Sigmoid colon (tissue), 3 donors: ENCODE results near the gene CADM2.

Experiments used
- POLR2A ChIP-seq, 2 donors: fragments of 450-650 bp; IDR thresholded peaks; one replicate each; pipeline ENCODE4 v1.6.1; 2016; ENCODE audit warnings: antibody characterized with exemption in 2 of 2, mild to moderate bottlenecking in 2 of 2, moderate library complexity in 2 of 2
- TF ChIP-seq, protein P1 (sequence below), 4 experiments: fragments of 450-650 bp in 3 of 4; fragments of 200-600 bp in 1 of 4; IDR thresholded peaks; one replicate each; pipeline ENCODE4 v1.5.1; 2016 to 2019; ENCODE audit warnings: antibody characterized with exemption in 4 of 4, mild to moderate bottlenecking in 3 of 4, moderate library complexity in 2 of 4

DNA sequence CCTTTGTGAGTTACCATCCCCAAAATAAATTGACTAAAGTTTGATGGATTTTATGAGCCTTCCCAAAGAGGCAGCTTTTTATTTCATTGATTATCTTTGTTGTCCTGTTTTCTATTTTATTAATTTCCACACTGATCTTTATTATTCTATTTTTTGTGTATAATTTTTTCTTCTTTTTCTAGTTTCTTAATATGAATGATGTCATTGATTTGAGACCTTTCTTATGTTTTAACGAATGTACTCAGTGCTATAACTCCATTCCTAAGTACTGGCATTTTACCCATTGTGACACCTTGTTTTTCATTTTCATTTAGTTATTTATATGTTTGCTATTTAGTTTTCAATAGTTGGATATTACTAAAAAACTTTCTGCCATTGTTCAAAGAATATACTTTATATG, 565.3 kb downstream of the CADM2 start:
- TF ChIP-seq, protein P1, sequence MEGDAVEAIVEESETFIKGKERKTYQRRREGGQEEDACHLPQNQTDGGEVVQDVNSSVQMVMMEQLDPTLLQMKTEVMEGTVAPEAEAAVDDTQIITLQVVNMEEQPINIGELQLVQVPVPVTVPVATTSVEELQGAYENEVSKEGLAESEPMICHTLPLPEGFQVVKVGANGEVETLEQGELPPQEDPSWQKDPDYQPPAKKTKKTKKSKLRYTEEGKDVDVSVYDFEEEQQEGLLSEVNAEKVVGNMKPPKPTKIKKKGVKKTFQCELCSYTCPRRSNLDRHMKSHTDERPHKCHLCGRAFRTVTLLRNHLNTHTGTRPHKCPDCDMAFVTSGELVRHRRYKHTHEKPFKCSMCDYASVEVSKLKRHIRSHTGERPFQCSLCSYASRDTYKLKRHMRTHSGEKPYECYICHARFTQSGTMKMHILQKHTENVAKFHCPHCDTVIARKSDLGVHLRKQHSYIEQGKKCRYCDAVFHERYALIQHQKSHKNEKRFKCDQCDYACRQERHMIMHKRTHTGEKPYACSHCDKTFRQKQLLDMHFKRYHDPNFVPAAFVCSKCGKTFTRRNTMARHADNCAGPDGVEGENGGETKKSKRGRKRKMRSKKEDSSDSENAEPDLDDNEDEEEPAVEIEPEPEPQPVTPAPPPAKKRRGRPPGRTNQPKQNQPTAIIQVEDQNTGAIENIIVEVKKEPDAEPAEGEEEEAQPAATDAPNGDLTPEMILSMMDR (IDR thresholded peaks at IDR 0.05), result no peak
- no peak for TF ChIP-seq POLR2A (IDR thresholded peaks at IDR 0.05)
